Caki2 (cell line): Measurements from ENCODE around the gene UNK. TPM values are rescaled to one million over a fixed set of nuclear protein-coding genes. Genes with fewer than 3 reads are reported as not detected.
"Not testable (repeated sequence)": the region's sequence is repeated elsewhere in the genome, so short reads cannot be mapped to it uniquely, and the experiment has no call there.

Experiments
- DNase-seq: peaks from one replicate; pipeline ENCODE4 v3.0.0-alpha.2; 2015; ENCODE audit warnings: low read depth
- in situ Hi-C: cut with HindIII; loops from 2 replicates; pipeline ENCODE4 v1.10.0; 2016; ENCODE audit warnings: low sequenced_read_pairs, low pct_unique_long_range_greater_than_20kb, mixed read lengths
- total RNA-seq: library from RNA; depleted of rRNA; stranded (reverse); fragments of >200 nt; shearing (Covaris generic); gene quantifications from 2 replicates; pipeline ENCODE4 v1.2.3, GENCODE V29; 2014; ENCODE audit warnings: low replicate concordance

UNK gene
- total RNA-seq, 1 experiment from 2014 or later: 37.1 TPM

- no peak for DNase-seq
- in situ Hi-C loops: no loop called here
These were observed 31.6 kb upstream of the UNK start for GRCh38 chr17:75752802-75753513.

GRCh38 chr17:75753514-75754377 lies 30.9 kb upstream of the UNK start:
- DNase-seq: no peak
- in situ Hi-C loops: no loop called here

- DNase-seq: no peak
- in situ Hi-C loops: no loop called here
These were observed 30.0 kb upstream of the UNK start for GRCh38 chr17:75754378-75755204.

GRCh38 chr17:75755205-75755901 lies 29.3 kb upstream of the UNK start:
- no peak for DNase-seq
- in situ Hi-C loops: no loop called here

- DNase-seq: no peak
- in situ Hi-C loops: no loop called here
These were observed 28.6 kb upstream of the UNK start for GRCh38 chr17:75755990-75756389.

- DNase-seq: no peak
- in situ Hi-C loops: no loop called here
These were observed 28.0 kb upstream of the UNK start for GRCh38 chr17:75756451-75757085.

- in situ Hi-C loops: no loop called here
- DNase-seq: no peak
These were observed 27.4 kb upstream of the UNK start for GRCh38 chr17:75757086-75757681.

GRCh38 chr17:75758131-75758905 lies 26.3 kb upstream of the UNK start:
- in situ Hi-C loops: no loop called here
- no peak for DNase-seq

GRCh38 chr17:75759457-75759856 lies 25.1 kb upstream of the UNK start:
- DNase-seq: no peak
- in situ Hi-C loops: no loop called here

- in situ Hi-C loops, DNase-seq: not testable (repeated sequence)
These were observed 24.5 kb upstream of the UNK start for GRCh38 chr17:75759978-75760640.

- DNase-seq: no peak
- in situ Hi-C loops: no loop called here
These were observed 21.9 kb upstream of the UNK start for GRCh38 chr17:75762513-75763268.

GRCh38 chr17:75763269-75763607 lies 21.4 kb upstream of the UNK start:
- no peak for DNase-seq
- in situ Hi-C loops: no loop called here

GRCh38 chr17:75763613-75764416 lies 20.8 kb upstream of the UNK start:
- in situ Hi-C loops: no loop called here
- no peak for DNase-seq

- in situ Hi-C loops: no loop called here
- DNase-seq: no peak
These were observed 20.2 kb upstream of the UNK start for GRCh38 chr17:75764417-75764710.

- in situ Hi-C loops: no loop called here
- peak; percentile 49 for DNase-seq
These were observed 19.7 kb upstream of the UNK start, which contains the start of gene GALK1 for GRCh38 chr17:75764711-75765421. TSS of gene GALK1 (minus strand) at chr17:75765192. CDS start at chr17:75765136, 56 bp downstream.
